Measurements from ENCODE around the gene TARBP1.

DNA sequence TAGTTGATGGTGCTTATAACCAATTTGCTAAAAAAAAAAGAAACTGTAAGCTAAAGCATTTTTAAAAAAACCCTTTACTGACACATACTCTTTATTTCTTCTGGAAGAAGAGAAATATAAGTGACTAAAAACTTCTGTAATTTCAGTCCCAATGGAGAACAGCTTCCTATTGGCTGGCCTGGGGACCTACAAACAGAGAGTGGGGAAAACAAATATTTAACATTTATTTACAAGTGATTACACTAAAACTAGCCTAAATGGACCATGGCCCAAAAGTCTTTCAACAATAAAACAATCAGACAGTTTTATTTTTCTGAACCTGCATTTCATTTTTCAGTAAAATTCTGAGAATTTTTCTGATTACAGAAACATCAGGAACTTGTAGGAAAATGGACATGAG lies 15.2 kb downstream of the TARBP1 start:
- TF ChIP-seq, protein P1, sequence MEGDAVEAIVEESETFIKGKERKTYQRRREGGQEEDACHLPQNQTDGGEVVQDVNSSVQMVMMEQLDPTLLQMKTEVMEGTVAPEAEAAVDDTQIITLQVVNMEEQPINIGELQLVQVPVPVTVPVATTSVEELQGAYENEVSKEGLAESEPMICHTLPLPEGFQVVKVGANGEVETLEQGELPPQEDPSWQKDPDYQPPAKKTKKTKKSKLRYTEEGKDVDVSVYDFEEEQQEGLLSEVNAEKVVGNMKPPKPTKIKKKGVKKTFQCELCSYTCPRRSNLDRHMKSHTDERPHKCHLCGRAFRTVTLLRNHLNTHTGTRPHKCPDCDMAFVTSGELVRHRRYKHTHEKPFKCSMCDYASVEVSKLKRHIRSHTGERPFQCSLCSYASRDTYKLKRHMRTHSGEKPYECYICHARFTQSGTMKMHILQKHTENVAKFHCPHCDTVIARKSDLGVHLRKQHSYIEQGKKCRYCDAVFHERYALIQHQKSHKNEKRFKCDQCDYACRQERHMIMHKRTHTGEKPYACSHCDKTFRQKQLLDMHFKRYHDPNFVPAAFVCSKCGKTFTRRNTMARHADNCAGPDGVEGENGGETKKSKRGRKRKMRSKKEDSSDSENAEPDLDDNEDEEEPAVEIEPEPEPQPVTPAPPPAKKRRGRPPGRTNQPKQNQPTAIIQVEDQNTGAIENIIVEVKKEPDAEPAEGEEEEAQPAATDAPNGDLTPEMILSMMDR (IDR thresholded peaks at IDR 0.05 in 4 of 5, conservative IDR thresholded peaks at IDR 0.05 in 1 of 5) = no peak
- no peak for TF ChIP-seq POLR2A (IDR thresholded peaks at IDR 0.05)

All from gastrocnemius medialis (tissue), 4 donors.